Measurements from ENCODE around the gene UGT1A3. TPM values are rescaled to one million over a fixed set of nuclear protein-coding genes. Genes with fewer than 3 reads are reported as not detected.

UGT1A3 gene
- total and polyA plus RNA-seq, 5 donors from 2014 or later, result not detected

- ATAC-seq (ENCODE audit: low read depth in 2 of 2), result no peak
- H3K4me1 ChIP-seq (ENCODE audit: control insufficient read depth, insufficient read depth, low read length, poor library complexity, severe bottlenecking), result no peaks in the 10 kb centered on the region
- H3K27me3 ChIP-seq (ENCODE audit: control insufficient read depth, insufficient read depth, low read length), result peaks cover 6% of the 10 kb centered on the region
- no peak overlapping the region for H3K27ac ChIP-seq (ENCODE audit: insufficient read depth, low read length, poor library complexity, severe bottlenecking)
- H3K27me3 Mint-ChIP-seq, result peaks cover 23% of the 10 kb centered on the region
- no peaks in the 10 kb centered on the region for H3K36me3 Mint-ChIP-seq
- H3K27ac Mint-ChIP-seq, result no peak overlapping the region
- no peak for DNase-seq
- peaks cover 0 to 2% (median 0%) of the 10 kb centered on the region in 7 donors for H3K9me3 Mint-ChIP-seq
- H3K4me1 Mint-ChIP-seq, result no peaks in the 10 kb centered on the region
- H3K9me3 ChIP-seq (ENCODE audit: control insufficient read depth in 2 of 2, low read length in 2 of 2), result no peaks in the 10 kb centered on the region
- no peak overlapping the region for H3K4me3 ChIP-seq (ENCODE audit: low read depth, low read length)
- H3K4me3 Mint-ChIP-seq, result no peak overlapping the region
- H3K36me3 ChIP-seq (ENCODE audit: control insufficient read depth, insufficient read depth, low read length), result no peaks in the 10 kb centered on the region
Measured at GRCh38 chr2:233689031-233689430, 39.8 kb upstream of the UGT1A3 start.

- H3K4me1 ChIP-seq (ENCODE audit: control insufficient read depth, insufficient read depth, low read length, poor library complexity, severe bottlenecking), result no peaks in the 10 kb centered on the region
- no peaks in the 10 kb centered on the region for H3K36me3 Mint-ChIP-seq
Measured at GRCh38 chr2:233689501-233689900, 39.3 kb upstream of the UGT1A3 start.

DNA sequence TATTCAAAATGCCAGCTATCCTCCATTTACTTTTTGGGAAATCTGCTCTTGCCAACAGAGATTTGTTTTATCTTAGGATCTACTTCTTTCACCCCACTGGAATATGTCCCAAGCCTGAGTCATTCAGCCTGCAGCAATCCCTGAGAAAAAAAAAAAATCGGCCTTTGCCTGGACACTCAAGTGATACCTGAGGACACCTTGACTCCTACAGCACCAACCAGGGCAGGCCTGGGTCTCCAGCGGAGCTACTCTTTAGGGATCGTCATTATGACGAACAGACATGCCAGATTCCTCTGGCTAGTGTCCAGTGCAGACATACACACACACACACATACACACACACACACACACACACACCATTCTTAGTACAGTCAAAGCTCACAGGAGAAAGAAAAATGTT lies 38.4 kb upstream of the UGT1A3 start:
- Mint-ChIP-seq H3K27ac (no peak overlapping the region), H3K36me3 (no peaks in the 10 kb centered on the region), H3K4me1 (no peaks in the 10 kb centered on the region), H3K9me3 (peaks cover 0 to 2% (median 0%) of the 10 kb centered on the region in 7 donors), H3K27me3 (peaks cover 22% of the 10 kb centered on the region), H3K4me3 (no peak overlapping the region)
- ATAC-seq (ENCODE audit: low read depth in 2 of 2) (no peak), DNase-seq (no peak)
- Histone ChIP-seq H3K4me1 (ENCODE audit: control insufficient read depth, insufficient read depth, low read length, poor library complexity, severe bottlenecking) (no peaks in the 10 kb centered on the region), H3K27ac (ENCODE audit: insufficient read depth, low read length, poor library complexity, severe bottlenecking) (no peak overlapping the region), H3K9me3 (ENCODE audit: control insufficient read depth in 2 of 2, low read length in 2 of 2) (no peaks in the 10 kb centered on the region), H3K27me3 (ENCODE audit: control insufficient read depth, insufficient read depth, low read length) (peaks cover 6% of the 10 kb centered on the region), H3K36me3 (ENCODE audit: control insufficient read depth, insufficient read depth, low read length) (no peaks in the 10 kb centered on the region), H3K4me3 (ENCODE audit: low read depth, low read length) (no peak overlapping the region)

More at GRCh38 chr2:233689501-233689900, 39.3 kb upstream of the UGT1A3 start:
- no peak for ATAC-seq (ENCODE audit: low read depth in 2 of 2)
- Mint-ChIP-seq H3K9me3 (peaks cover 0 to 2% (median 0%) of the 10 kb centered on the region in 7 donors), H3K4me3 (no peak overlapping the region), H3K4me1 (no peaks in the 10 kb centered on the region), H3K27ac (no peak overlapping the region), H3K27me3 (peaks cover 21% of the 10 kb centered on the region)
- no peaks in the 10 kb centered on the region for H3K9me3 ChIP-seq (ENCODE audit: control insufficient read depth in 2 of 2, low read length in 2 of 2)
- H3K27ac ChIP-seq (ENCODE audit: insufficient read depth, low read length, poor library complexity, severe bottlenecking), result no peak overlapping the region
- H3K4me3 ChIP-seq (ENCODE audit: low read depth, low read length), result no peak overlapping the region
- H3K36me3 ChIP-seq (ENCODE audit: control insufficient read depth, insufficient read depth, low read length), result no peaks in the 10 kb centered on the region
- DNase-seq, result no peak
- H3K27me3 ChIP-seq (ENCODE audit: control insufficient read depth, insufficient read depth, low read length), result peaks cover 6% of the 10 kb centered on the region

- Histone ChIP-seq H3K36me3 (ENCODE audit: control insufficient read depth, insufficient read depth, low read length) (no peaks in the 10 kb centered on the region), H3K27ac (ENCODE audit: insufficient read depth, low read length, poor library complexity, severe bottlenecking) (no peak overlapping the region), H3K4me1 (ENCODE audit: control insufficient read depth, insufficient read depth, low read length, poor library complexity, severe bottlenecking) (no peaks in the 10 kb centered on the region), H3K9me3 (ENCODE audit: control insufficient read depth in 2 of 2, low read length in 2 of 2) (no peaks in the 10 kb centered on the region), H3K4me3 (ENCODE audit: low read depth, low read length) (no peak overlapping the region), H3K27me3 (ENCODE audit: control insufficient read depth, insufficient read depth, low read length) (peaks cover 4% of the 10 kb centered on the region)
- Mint-ChIP-seq H3K9me3 (peaks cover 0 to 2% (median 0%) of the 10 kb centered on the region in 7 donors), H3K27me3 (peaks cover 29% of the 10 kb centered on the region), H3K4me1 (no peaks in the 10 kb centered on the region), H3K36me3 (no peaks in the 10 kb centered on the region), H3K4me3 (no peak overlapping the region), H3K27ac (no peak overlapping the region)
- no peak for ATAC-seq (ENCODE audit: low read depth in 2 of 2)
- DNase-seq, result no peak
Measured at GRCh38 chr2:233691443-233692433, 37.1 kb upstream of the UGT1A3 start.

DNA sequence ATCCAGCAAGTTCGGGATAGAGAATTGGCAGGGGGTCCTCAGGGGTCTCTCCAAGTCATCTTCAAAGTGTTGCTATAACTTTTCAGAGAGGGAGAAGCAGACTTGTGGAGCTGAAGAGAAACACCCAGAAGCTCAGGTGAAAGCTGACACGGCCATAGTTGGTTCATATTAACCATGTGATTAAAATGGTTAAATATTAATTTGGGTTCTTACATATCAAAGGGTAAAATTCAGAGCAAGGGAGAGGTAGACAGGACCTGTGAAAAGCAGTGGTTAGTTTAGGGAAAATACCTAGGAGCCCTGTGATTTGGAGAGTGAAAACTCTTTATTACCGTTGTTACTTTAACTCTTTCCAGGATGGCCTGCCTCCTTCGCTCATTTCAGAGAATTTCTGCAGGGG lies 36.2 kb upstream of the UGT1A3 start, which contains the start of gene UGT1A6:
TSS of gene UGT1A6 (plus strand) at position 243 of the 400 bp plus-strand sequence. CDS start at position 358, 115 bp downstream.
- H3K9me3 Mint-ChIP-seq, result peaks cover 0 to 2% (median 0%) of the 10 kb centered on the region in 7 donors
- H3K4me1 ChIP-seq (ENCODE audit: control insufficient read depth, insufficient read depth, low read length, poor library complexity, severe bottlenecking), result no peaks in the 10 kb centered on the region
- H3K27me3 Mint-ChIP-seq, result peaks cover 26% of the 10 kb centered on the region
- H3K27ac Mint-ChIP-seq, result no peak within 1 kb of the TSS
- ATAC-seq (ENCODE audit: low read depth in 2 of 2) (no peak), DNase-seq (no peak)
- no peaks in the 10 kb centered on the region for H3K4me1 Mint-ChIP-seq
- peak within 1 kb of the TSS in 1 of 4 donors; percentile 24 for H3K4me3 Mint-ChIP-seq
- H3K27ac ChIP-seq (ENCODE audit: insufficient read depth, low read length, poor library complexity, severe bottlenecking), result no peak within 1 kb of the TSS
- no peaks in the 10 kb centered on the region for H3K36me3 Mint-ChIP-seq
- peaks cover 4% of the 10 kb centered on the region for H3K27me3 ChIP-seq (ENCODE audit: control insufficient read depth, insufficient read depth, low read length)
- H3K4me3 ChIP-seq (ENCODE audit: low read depth, low read length), result no peak within 1 kb of the TSS
- no peaks in the 10 kb centered on the region for H3K36me3 ChIP-seq (ENCODE audit: control insufficient read depth, insufficient read depth, low read length)
- H3K9me3 ChIP-seq (ENCODE audit: control insufficient read depth in 2 of 2, low read length in 2 of 2), result no peaks in the 10 kb centered on the region

DNA sequence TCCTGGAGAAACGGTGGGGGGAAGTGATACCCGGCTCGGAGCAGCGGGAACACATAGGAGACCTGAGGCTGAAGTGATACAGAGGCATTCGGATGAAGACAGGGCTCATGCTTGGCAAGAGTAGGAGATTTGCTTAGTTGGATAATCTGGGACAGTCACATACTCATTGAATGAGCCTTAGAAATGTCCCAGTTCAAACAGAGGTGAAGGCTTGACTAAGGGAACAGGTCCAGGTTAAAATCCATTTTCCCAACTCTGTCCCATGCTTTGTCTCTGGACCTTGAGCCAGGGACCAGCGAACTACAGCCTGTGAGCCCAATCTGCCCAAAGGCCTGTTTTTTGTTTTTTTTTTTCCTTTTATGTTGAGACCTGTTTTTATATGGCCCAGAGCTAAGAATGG lies 34.9 kb upstream of the UGT1A3 start:
- Mint-ChIP-seq H3K27me3 (peaks cover 26% of the 10 kb centered on the region), H3K9me3 (peaks cover 0 to 5% (median 0%) of the 10 kb centered on the region in 7 donors), H3K4me1 (no peaks in the 10 kb centered on the region), H3K27ac (no peak overlapping the region), H3K36me3 (no peaks in the 10 kb centered on the region), H3K4me3 (no peak overlapping the region)
- peaks cover 3% of the 10 kb centered on the region for H3K27me3 ChIP-seq (ENCODE audit: control insufficient read depth, insufficient read depth, low read length)
- H3K4me1 ChIP-seq (ENCODE audit: control insufficient read depth, insufficient read depth, low read length, poor library complexity, severe bottlenecking), result no peaks in the 10 kb centered on the region
- H3K9me3 ChIP-seq (ENCODE audit: control insufficient read depth in 2 of 2, low read length in 2 of 2), result no peaks in the 10 kb centered on the region
- no peak for DNase-seq
- H3K4me3 ChIP-seq (ENCODE audit: low read depth, low read length), result no peak overlapping the region
- H3K27ac ChIP-seq (ENCODE audit: insufficient read depth, low read length, poor library complexity, severe bottlenecking), result no peak overlapping the region
- ATAC-seq (ENCODE audit: low read depth in 2 of 2), result no peak
- H3K36me3 ChIP-seq (ENCODE audit: control insufficient read depth, insufficient read depth, low read length), result no peaks in the 10 kb centered on the region

GRCh38 chr2:233698740-233699139 lies 30.1 kb upstream of the UGT1A3 start:
- no peaks in the 10 kb centered on the region for H3K4me1 Mint-ChIP-seq
- no peak for ATAC-seq (ENCODE audit: low read depth in 2 of 2)

More at GRCh38 chr2:233698740-233699139, 30.1 kb upstream of the UGT1A3 start:
- Histone ChIP-seq H3K27me3 (ENCODE audit: control insufficient read depth, insufficient read depth, low read length) (peaks cover 2% of the 10 kb centered on the region), H3K36me3 (ENCODE audit: control insufficient read depth, insufficient read depth, low read length) (no peaks in the 10 kb centered on the region), H3K9me3 (ENCODE audit: control insufficient read depth in 2 of 2, low read length in 2 of 2) (no peaks in the 10 kb centered on the region), H3K4me3 (ENCODE audit: low read depth, low read length) (no peak overlapping the region), H3K4me1 (ENCODE audit: control insufficient read depth, insufficient read depth, low read length, poor library complexity, severe bottlenecking) (no peaks in the 10 kb centered on the region), H3K27ac (ENCODE audit: insufficient read depth, low read length, poor library complexity, severe bottlenecking) (no peak overlapping the region)
- DNase-seq, result no peak
- no peak overlapping the region for H3K27ac Mint-ChIP-seq
- no peak overlapping the region for H3K4me3 Mint-ChIP-seq
- H3K27me3 Mint-ChIP-seq, result peaks cover 24% of the 10 kb centered on the region
- no peaks in the 10 kb centered on the region for H3K36me3 Mint-ChIP-seq
- peaks cover 0 to 6% (median 0%) of the 10 kb centered on the region in 7 donors for H3K9me3 Mint-ChIP-seq
